Adrenal gland (tissue), 12 donors: ENCODE data around the gene IFT27. TPM values are rescaled to one million over a fixed set of nuclear protein-coding genes. Genes with fewer than 3 reads are reported as not detected.

Source experiments
- DNase-seq, 7 donors: peaks; one replicate each; pipeline ENCODE4 v3.0.0-alpha.2; 2019 to 2020
- H3K27ac ChIP-seq, 5 donors: fragments of 200-600 bp; sonication (generic) in 4 of 5; 1 replicate in 3 of 5; 2 replicates in 2 of 5; pipeline versions ENCODE4 v1.5.1 to v1.8.0; 2016 to 2020; ENCODE audit warnings: mild to moderate bottlenecking in 1 of 5
- H3K27me3 ChIP-seq: fragments of 200-600 bp; 2 replicates; pipeline ENCODE4 v1.8.0; 2021
- H3K36me3 ChIP-seq, 2 donors: fragments of 200-600 bp; replicated peaks in 1 of 2; 1 replicate in 1 of 2; 2 replicates in 1 of 2; pipeline versions ENCODE4 v1.5.1 to v1.8.0; 2018 to 2022
- H3K4me1 ChIP-seq, 2 donors: fragments of 200-600 bp; replicated peaks in 1 of 2; 1 replicate in 1 of 2; 2 replicates in 1 of 2; pipeline versions ENCODE4 v1.5.1 to v1.8.0; 2018 to 2021
- H3K4me3 ChIP-seq, 4 donors: fragments of 200-600 bp; sonication (generic) in 3 of 4; one replicate each; pipeline ENCODE4 v1.5.1; 2016 to 2018
- H3K9me3 ChIP-seq, 3 donors: fragments of 200-600 bp; sonication (generic) in 1 of 3; replicated peaks in 1 of 3; 1 replicate in 2 of 3; 2 replicates in 1 of 3; pipeline versions ENCODE4 v1.5.1 to v1.8.0; 2016 to 2021
- POLR2A ChIP-seq, 2 donors: fragments of 450-650 bp; IDR thresholded peaks; one replicate each; pipeline ENCODE4 v1.6.1; 2017; ENCODE audit warnings: antibody characterized with exemption in 2 of 2, mild to moderate bottlenecking in 2 of 2, moderate library complexity in 1 of 2
- WGBS, 4 donors: extraction: QIAGEN DNeasy Blood & Tissue Kit in 2 of 4; methylation state at CpG; one replicate each; pipeline versions ENCODE4 v1.1.5 to v1.1.7; 2013 to 2017; 5-methylcytosine and 5-hydroxymethylcytosine counted together
- intact Hi-C, 2 donors: fragments of 100-400 bp; cut with DNase I; formaldehyde crosslinking; loops; one replicate each; pipeline versions ENCODE4 v1.14.1 to v1.15.0; 2022 to 2023
- polyA plus RNA-seq, 3 donors: library from polyadenylated mRNA; stranded (reverse); fragments of 200-250 nt in 2 of 3; fragments of 350-450 nt in 1 of 3; fragmentation: Illumina TruSeq in 1 of 3; extraction: RNeasy Lipid Tissue Mini Kit (QIAGEN cat#74804) in 1 of 3; gene quantifications; one replicate each; pipeline ENCODE4 v1.2.3, GENCODE V29; 2013 to 2014
- total RNA-seq, 9 donors: library from RNA; depleted of rRNA in 4 of 9; stranded (reverse); fragments of >200 nt in 4 of 9; fragments of 120-200 nt in 1 of 9; fragmentation: NEBNext Ultra II Directional in 1 of 9; extraction: Animal tissue kit (Norgen Biotek cat#: 25700) in 1 of 9; gene quantifications; one replicate each; pipeline versions ENCODE4 v1.1.0 to v1.2.4, GENCODE V29; 2013 to 2023
- TF ChIP-seq, protein P1 (sequence below), 6 experiments: fragments of 450-650 bp in 4 of 6; fragments of 200-600 bp in 2 of 6; sonication (generic) in 1 of 6; IDR thresholded peaks; 1 replicate in 5 of 6; 2 replicates in 1 of 6; pipeline versions ENCODE4 v1.5.1 to v1.8.0; 2016 to 2021; ENCODE audit warnings: antibody characterized with exemption in 6 of 6, mild to moderate bottlenecking in 2 of 6, moderate library complexity in 1 of 6
- donor health status: healthy with polysubstance abuse.
- donor health status: Bipolar disorder and iron deficiency.
- donor health status: DM: yes; HTN: yes; CAD: no.
- donor health status: DM: no; HTN: no; CAD: no.
- donor health status: DM: no; HTN: no; CAD: no.
- donor health status: DM: yes; HTN: yes; CAD: no.

Gene IFT27
- total and polyA plus RNA-seq, 12 donors = 9.4 to 78.4 (median 37.7) TPM

DNA sequence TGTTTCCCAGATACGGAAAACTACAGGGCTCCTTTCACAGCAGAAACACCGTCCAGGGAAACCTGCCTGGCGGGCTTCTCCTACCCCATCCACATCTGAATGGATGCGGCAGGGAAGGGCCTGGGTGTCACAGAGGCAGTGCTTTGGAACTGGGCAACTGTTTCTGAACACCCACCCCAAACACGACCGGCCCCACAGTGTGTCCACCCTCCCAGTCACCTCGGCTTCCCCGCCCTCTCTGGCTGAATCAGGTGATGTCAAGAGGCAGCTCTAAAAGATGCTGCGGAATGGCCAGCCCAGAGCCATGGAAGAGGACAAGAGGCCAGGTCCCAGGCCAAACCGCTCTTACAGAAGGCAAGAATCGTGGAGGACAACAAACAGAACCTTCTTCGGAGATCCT is 22.0 kb downstream of the IFT27 start:
- no peak overlapping the region for H3K27ac ChIP-seq
- H3K4me3 ChIP-seq = no peak overlapping the region
- H3K9me3 ChIP-seq = no peaks in the 10 kb centered on the region
- WGBS, 4 donors = 69 to 76% (median 75%) methylated on average over 9 to 12 of the region's 12 CpGs
- TF ChIP-seq, protein P1, sequence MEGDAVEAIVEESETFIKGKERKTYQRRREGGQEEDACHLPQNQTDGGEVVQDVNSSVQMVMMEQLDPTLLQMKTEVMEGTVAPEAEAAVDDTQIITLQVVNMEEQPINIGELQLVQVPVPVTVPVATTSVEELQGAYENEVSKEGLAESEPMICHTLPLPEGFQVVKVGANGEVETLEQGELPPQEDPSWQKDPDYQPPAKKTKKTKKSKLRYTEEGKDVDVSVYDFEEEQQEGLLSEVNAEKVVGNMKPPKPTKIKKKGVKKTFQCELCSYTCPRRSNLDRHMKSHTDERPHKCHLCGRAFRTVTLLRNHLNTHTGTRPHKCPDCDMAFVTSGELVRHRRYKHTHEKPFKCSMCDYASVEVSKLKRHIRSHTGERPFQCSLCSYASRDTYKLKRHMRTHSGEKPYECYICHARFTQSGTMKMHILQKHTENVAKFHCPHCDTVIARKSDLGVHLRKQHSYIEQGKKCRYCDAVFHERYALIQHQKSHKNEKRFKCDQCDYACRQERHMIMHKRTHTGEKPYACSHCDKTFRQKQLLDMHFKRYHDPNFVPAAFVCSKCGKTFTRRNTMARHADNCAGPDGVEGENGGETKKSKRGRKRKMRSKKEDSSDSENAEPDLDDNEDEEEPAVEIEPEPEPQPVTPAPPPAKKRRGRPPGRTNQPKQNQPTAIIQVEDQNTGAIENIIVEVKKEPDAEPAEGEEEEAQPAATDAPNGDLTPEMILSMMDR (IDR thresholded peaks at IDR 0.05) = no peak
- no peak for TF ChIP-seq POLR2A (IDR thresholded peaks at IDR 0.05)
- H3K36me3 ChIP-seq = no peaks in the 10 kb centered on the region
- peaks cover 10% of the 10 kb centered on the region for H3K27me3 ChIP-seq
- no peaks in the 10 kb centered on the region for H3K4me1 ChIP-seq
- peak in 2 of 7 donors; percentile 3 to 24 for DNase-seq
- intact Hi-C loops = no loop called here

DNA sequence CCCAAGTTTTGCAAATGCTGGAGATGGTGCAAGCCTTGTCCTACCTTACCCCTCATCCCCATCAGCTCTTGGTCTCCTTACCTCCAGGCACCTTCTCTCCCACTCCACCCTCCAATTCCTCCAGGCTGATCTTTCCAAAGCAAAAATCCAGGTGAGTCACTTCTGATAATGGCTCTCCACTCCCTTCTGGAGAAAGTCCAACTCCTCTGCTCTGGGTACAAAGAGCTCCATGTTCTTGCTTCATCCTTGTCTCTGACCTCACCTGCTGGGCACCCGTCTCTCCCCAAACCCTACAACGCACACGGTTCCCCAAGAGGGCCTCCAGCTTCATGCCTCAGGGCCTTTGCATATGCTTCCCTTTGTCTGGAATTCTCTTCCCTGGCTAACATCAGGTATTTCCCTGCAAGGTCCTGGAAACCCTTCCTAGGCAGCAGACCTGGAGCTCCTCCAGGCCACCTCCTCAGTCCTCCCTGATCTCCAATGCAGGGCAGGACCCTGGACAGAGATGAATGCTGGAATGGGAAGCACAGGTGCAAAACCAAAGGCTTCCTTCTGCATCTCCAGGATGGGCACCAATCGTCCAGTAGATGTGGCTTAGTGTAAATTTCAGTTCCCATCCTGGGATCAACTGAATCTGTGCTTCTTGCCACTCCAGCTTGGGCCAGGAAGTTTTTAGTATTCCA is 22.7 kb downstream of the IFT27 start:
- Histone ChIP-seq H3K4me1 (no peaks in the 10 kb centered on the region), H3K9me3 (no peaks in the 10 kb centered on the region), H3K4me3 (no peak overlapping the region), H3K27me3 (peaks cover 10% of the 10 kb centered on the region), H3K27ac (no peak overlapping the region), H3K36me3 (no peaks in the 10 kb centered on the region)
- 60 to 67% (median 63%) methylated on average over 4 of the region's 4 CpGs for WGBS, 4 donors
- DNase-seq = peak in 2 of 7 donors; percentile 7 to 11
- intact Hi-C loops = no loop called here
- TF ChIP-seq POLR2A (IDR thresholded peaks at IDR 0.05) = no peak
- TF ChIP-seq, protein P1 (IDR thresholded peaks at IDR 0.05) = no peak

DNA sequence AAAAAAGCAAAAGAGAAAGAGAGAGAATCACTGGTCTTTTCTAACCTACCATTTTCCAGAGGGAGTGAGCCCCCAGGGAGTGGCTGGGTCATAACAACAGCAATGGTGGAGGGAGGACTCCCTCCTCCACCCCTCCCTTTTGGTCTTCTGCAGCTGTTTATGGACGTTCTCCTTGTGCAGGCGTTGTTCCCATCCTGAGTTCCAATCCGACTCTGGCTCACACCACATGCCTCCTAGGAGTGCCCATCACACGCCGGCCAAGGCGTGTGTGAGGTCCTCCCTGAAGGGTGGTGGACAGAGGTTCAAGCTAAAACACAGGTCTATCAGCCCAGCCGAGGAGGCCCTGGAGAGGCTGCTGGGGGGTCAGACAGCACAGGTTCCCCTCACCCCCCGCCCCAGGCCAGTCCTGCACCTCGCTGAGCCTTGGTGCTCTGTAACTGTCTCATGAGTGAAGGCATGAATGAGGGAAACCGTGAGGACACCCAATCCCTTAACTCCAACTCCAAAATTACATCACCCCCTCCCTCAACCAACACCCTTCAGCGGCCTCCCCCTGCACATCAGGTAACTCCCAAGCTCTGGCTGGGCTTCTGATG is 29.4 kb downstream of the IFT27 start:
- Histone ChIP-seq H3K4me3 (no peak overlapping the region), H3K27me3 (peaks cover 11% of the 10 kb centered on the region), H3K4me1 (no peaks in the 10 kb centered on the region), H3K9me3 (no peaks in the 10 kb centered on the region), H3K36me3 (no peaks in the 10 kb centered on the region), H3K27ac (no peak overlapping the region)
- intact Hi-C loops = no loop called here
- 45 to 74% (median 65%) methylated on average over 8 to 11 of the region's 11 CpGs for WGBS, 4 donors
- TF ChIP-seq POLR2A (IDR thresholded peaks at IDR 0.05) = no peak
- TF ChIP-seq, protein P1 (IDR thresholded peaks at IDR 0.05) = no peak
- DNase-seq = peak in 1 of 7 donors; percentile 14

DNA sequence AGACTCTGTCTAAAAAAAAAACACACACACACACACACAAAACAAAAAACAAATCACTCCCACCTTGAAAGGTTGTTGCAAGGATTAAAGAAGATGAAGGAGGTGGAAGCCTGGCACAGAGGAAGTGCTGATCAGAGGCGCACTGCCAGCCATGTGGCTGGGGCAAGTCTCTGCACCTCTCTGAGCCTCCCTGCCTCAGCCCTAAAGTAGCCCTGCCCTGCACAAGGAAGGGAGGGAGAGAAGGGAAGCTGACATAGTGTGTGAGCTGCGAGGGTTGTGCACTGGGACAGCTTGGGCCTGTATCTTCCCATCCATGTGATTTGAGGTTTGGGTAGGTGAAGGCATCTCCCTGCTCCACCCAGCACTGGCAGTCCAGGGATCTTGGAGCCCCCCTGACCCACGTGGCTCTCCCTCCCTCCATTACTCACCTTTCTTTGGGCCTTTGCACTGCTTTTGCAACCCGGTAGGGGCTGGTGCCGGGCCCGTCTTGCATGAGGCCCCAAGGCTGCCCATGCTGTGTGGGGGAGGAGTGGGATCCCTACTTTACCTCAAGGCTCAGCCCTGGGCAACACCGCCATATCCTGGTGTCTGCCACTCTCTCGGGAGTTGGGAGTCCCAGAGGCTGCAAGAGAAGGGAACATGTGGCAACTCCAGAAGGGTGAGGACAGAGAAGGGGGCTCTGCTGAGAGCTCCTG is 30.5 kb downstream of the IFT27 start:
- no peak overlapping the region for H3K27ac ChIP-seq
- no peak for TF ChIP-seq POLR2A (IDR thresholded peaks at IDR 0.05)
- TF ChIP-seq, protein P1 (IDR thresholded peaks at IDR 0.05) = no peak
- no peaks in the 10 kb centered on the region for H3K9me3 ChIP-seq
- peak in 1 of 7 donors; percentile 4 for DNase-seq
- no peaks in the 10 kb centered on the region for H3K4me1 ChIP-seq
- no peaks in the 10 kb centered on the region for H3K36me3 ChIP-seq
- H3K27me3 ChIP-seq = peaks cover 11% of the 10 kb centered on the region
- no peak overlapping the region for H3K4me3 ChIP-seq
- WGBS, 4 donors = 55 to 77% (median 65%) methylated on average over 2 to 8 of the region's 8 CpGs
- intact Hi-C loops = no loop called here
